NCI-H345 treated with DMSO at 0.1 percent for 48 hours (cell line): ENCODE results near the gene ACOXL.
"Not testable (repeated sequence)": the region's sequence is repeated elsewhere in the genome, so short reads cannot be mapped to it uniquely, and the experiment has no call there.

Experiments used
- DNase-seq: peaks from one replicate; lab custom pipeline; 2025; ENCODE audit not compliant: unreplicated experiment; lab: John Stamatoyannopoulos, UW

Gene ACOXL

DNA sequence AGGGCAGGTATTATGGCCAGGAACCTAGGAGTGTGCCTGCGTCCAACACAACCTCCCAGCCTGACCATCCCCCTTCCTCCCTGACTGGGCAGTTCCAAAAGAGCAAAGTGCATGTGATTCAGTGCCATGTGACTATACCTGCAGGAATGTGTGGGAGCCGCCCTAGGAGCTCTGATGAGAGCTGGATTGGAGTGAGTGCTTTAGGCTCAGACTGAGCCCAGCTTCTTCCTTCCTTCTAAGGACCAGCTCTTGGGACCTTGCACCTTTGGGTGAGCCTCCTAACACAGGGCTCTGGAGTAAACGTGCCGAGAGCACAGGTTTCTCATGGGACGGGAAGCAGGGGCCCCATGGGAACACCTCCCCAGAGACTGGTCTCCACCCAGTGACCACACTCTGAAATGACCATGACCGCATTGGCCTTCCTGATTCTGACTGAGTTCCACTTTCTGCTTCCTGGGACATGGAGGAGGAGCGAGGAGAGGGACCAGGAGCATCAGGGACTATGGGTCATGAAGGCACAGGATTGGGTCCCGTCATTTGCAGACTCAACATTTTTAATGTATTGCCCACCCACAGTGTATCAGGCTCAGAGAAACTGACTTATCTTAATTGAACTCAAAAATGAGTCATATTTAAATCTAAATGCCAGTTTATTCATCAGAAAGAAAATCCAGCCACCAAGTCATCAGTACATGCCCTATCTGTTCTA, 300.5 kb downstream of the ACOXL start:
- DNase-seq, result no peak

DNA sequence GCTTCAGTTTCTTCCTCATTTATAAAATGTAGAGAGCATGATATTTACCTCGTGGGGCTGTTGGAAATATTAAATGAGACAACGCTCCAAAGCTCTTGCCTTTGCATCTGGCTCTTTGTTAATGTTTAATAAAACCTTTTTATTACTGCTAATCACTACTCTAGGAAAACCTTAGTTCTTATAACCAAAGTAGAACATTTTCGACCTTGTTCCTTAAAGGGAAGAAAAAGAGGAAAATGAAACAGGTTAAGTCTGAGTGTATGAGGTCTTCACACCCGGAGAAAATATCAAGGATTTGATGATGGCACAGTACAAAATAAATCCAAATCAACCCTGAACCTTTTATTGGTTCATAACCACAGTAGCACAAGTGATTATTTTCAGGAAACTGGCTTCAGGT, 301.8 kb downstream of the ACOXL start:
- DNase-seq, result no peak

DNA sequence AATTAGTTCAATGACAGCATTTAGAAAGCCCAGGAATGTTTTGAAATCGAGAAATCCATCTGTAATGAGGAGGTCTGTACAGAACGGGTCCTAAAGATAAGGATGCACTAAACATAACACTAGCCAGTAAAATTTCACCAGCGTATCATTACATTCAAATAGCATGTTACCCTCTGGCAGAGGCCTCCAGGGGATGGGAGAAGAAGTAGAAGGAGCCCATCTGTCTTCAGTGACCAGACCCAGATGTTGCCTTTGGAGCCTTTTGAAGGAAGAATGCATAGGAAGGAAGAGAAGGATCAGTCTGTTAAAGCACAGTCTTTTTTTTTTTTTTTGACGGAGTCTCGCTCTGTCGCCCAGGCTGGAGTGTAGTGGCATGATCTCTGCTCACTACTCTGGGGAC, 302.2 kb downstream of the ACOXL start:
- DNase-seq, result no peak

DNA sequence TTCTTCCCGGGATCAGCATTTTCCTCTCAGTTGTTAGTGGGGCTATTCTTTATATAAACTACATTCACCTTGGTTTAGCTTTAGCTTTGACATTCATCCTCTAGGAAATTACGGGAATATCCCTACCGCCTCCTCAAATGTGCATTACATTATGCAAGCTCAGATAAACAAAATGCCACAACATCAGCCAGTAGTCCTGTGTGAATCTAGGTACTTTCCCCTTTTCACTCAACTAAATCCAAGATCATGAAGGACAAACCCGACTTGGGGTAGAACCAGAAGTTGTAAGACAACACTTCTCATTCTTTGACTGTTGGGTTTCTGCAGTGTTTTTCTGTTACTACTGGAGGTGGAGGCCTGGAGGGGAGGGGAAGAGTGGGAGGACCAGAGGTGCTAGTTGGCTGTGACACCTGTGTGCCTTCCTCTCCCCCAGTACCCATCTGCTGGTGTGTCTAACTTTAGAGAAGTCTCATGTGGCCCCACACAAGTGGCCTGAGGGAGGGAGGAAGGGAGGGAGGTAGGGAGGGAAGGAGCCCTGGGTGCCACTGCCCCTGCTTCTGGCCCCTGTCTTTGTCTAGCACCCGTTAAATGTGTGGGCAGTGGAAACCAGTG, 303.6 kb downstream of the ACOXL start:
- DNase-seq, result no peak

DNA sequence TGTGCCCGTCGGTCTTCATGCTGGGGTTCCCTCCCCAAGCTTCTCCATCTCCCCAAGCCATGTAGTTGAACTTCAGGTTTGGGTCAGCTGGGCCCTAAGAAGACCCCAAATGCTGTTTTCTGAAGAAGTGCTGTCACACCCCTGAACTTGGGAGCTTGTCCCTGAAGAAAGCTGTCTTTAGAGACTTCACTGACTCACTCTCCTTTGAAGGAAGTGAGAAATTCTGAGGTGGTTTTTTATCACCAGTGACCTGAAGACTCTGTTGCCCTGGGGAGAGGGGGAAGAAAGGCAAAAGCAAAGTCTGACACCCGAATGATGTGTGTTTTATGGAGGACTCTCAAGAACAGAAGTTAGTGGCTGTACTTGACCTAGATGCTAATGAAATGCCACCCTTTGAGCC, 304.8 kb downstream of the ACOXL start:
- no peak for DNase-seq

DNA sequence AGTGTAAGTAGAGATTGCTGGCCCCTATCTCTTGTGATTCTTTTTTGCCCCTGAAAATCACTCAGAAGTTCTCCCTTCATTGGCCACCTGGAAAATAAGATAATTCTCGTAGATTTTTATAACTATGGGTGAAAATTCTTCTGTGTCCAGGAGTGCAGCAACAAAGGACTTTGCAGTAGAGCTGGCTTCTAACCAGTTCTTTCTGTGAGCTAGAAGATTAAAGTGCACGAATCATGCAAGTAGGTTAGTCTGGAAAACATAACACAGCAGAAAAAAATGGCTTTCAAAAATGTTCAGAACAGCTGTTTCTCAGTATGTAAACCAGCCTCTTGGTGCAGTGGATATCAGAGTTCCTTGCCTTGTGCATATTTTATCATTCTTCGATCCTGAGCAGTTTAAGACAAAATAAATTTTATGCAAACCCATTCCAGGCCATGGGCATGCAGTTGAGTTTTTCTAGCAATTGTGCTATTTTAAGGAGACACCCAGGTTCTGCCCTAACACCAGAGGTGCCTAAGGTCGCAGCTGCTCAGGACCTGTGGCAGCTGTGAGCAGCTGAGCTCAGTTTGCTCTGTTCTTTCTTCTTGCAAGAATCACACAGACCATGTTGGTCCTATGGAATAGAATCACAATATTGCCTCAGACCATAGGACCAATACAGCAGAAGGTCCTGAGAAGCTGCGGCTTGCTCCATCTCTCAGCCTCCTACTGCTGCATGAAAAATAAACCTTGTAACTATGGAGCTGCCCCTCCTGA, 307.4 kb downstream of the ACOXL start:
- no peak for DNase-seq

DNA sequence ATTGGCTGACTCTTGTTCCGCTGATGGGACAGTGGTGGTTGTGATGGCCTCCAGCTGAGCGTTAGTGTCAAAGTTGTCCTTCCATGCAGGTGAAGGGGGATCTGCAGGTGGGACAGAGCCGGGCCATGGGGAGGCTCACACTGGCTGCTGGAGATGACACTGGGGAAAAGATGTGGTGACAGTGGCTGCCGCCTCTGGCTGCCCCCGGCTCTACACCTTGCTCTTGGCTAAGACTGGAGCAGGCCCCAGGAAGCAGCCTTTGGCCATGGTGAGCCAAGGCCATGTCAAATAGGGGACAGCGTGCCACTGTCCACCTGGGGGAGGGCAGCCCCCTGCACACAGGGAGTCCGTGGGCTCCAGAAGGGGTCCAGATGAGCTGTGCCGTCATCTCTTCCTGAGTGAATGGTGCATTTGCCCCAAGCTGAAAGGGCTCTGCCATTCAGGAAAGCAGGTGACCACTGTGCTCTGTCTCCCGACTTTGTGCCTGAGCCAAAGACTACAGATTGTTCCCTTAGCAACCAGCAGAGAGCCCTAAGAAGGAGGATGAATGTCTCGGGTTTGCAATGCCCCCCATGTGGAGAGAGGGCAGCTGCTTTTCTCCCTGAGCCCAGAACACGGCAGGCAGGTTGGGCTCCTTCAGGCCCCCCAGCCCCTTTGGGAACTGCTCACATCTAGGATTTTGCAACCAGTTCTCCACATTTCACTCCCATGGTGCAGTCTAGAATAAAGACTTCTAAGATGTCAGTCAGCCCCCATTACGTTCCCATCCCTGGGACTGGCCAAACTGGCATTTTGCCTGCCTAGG, 309.2 kb downstream of the ACOXL start:
- no peak for DNase-seq

DNA sequence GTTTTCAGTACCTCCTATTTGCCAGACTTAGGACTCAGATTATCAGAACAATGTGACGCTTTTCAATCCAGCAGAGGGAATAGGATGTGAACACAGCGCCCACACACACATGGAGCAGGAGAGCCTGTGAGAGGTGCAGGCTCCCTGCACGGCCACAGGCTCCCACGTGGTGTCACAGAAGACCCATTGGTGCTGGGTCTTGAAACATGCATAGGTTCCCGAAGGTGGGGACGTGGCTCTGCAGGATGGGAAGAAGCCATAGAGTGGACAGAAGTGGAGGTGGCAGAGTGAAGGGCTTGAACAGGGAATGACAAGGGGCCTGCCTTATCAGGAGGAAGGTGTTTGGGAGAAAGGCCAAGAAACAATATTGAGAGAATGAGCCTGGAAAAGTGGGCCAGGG, 309.9 kb downstream of the ACOXL start:
- no peak for DNase-seq

DNA sequence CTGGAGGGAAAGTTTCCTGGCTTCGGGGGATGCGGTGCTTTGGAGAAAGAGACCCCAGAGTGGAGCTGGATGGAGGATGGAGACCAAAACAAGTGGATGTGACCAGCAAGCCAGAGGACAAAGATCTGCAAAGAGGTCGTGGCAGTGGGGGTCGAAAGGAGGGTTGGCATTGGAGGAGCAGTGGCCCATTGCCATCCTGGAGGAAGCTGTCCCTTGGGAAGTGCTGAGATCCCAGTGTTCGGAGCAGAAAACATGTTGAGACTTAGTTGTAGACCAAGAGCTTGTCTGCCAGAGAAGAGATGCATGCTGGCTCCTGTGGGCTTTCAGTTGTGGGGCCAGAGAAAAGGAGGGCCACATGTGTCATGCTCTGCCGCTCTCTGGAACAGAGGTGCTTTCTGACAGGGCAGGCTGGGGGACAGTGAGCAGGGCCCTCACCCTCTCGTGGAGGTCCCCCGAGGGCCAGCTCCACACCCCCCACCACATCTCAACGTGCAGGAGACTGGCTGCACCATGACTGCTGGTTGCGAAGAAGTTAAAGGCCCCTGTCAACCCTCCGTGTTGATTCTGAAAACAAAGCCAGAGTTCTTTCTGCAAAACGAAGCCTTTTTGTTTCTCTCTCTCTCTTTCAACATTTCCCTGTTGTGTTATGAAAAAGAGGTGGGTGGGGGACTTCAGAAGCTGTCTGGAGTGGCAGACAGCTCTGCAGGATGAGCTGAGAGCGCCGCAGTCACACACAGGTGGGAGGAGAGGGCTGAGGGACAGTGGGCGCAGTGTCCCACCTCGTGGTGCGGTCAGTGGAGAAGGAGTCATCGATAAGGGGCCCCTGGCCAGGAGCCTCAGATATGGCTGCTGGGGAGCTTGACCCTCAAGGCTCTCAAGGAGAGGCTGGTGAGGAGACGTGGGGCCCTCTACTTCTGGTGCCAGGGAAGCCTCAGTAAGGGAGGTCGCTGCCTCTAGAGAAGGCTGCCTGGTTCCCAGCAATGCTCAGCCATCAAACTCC, 310.7 kb downstream of the ACOXL start:
- no peak for DNase-seq

DNA sequence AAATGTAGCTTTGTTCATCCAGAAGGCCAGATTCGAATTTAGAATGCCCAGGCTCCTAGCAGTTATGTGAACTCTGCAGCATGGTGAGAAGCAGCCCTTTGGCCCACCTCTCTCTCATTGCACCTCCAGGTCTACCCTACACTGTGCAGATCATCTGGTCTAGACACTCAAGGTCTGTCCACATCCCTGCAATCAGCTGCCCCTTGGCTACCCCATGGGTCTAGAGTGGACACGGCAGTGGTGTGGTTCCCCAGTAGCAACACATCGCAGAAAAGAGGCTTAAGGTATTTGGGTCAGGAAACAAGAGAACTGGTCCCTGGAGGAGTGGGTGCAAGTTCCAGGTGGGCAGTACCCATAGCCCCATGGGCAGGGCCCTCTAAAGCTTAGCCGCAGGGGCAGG, 311.7 kb downstream of the ACOXL start:
- no peak for DNase-seq

DNA sequence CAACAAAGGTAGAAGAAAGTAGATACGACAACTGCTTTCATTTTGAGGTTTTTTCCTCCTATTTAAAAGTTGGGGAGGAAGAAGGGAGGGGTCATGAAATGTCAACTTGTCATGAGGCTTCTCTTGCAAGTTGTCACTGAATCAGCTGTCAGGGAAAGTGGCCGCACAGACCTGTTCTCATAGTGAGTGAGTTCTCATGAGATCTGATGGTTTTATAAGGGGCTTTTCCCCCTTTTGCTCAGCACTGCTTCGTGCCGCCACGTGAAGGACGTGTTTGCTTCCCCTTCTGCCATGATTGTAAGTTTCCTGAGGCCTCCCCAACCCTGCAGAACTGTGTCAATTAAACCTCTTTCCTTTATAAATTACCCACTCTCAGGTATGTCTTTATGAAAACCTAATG, 312.9 kb downstream of the ACOXL start:
- not testable (repeated sequence) for DNase-seq

DNA sequence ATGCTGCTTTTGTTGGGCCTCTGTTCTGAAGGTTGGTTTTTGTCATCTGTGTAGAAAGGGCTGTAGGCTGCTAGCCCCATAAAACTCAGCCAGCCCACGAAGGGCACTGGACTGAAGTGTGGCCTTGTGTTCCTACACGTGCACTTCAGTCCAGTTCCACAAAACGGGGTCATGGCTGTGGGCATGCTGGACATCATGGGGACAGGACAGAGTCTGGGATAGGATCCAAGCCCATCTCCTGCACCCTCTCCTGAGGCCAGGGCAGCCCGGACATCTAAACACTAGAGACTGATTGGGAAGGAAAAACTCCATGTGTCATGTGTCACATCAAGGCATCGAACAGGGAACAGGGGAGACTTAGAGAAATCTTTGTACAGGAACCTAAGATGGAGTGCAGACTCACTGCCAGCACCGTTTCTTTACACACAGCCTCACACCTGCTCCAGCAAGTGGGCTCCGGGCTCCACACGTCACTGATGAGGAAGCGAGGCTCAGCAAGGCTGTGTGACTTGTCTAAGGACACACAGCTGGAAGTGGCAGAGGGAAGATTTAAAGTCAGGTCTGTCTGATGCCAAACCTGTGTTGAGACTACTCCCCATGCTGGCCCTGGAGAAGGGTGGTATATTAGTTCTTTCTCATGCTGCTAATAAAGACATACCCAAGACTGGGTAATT, 313.5 kb downstream of the ACOXL start:
- no peak for DNase-seq

DNA sequence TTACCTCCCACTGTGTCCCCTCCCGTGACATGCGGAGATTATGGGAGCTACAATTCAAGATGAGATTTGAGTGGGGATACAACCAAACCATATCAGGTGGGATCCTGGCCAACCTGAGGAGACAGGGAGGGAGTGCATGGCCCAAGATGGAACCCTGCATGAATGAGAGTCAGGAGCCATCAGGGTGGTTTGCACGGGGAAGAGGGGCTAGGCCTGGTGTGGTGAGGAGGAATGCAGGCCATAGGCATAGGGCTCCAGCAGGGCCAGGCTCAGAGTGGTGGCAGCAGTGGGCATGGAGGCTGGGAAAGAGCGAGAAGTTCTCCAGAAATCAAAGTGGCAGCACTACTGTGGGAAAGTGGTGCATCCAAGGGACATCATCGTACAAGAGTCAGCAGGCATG, 314.3 kb downstream of the ACOXL start:
- no peak for DNase-seq

DNA sequence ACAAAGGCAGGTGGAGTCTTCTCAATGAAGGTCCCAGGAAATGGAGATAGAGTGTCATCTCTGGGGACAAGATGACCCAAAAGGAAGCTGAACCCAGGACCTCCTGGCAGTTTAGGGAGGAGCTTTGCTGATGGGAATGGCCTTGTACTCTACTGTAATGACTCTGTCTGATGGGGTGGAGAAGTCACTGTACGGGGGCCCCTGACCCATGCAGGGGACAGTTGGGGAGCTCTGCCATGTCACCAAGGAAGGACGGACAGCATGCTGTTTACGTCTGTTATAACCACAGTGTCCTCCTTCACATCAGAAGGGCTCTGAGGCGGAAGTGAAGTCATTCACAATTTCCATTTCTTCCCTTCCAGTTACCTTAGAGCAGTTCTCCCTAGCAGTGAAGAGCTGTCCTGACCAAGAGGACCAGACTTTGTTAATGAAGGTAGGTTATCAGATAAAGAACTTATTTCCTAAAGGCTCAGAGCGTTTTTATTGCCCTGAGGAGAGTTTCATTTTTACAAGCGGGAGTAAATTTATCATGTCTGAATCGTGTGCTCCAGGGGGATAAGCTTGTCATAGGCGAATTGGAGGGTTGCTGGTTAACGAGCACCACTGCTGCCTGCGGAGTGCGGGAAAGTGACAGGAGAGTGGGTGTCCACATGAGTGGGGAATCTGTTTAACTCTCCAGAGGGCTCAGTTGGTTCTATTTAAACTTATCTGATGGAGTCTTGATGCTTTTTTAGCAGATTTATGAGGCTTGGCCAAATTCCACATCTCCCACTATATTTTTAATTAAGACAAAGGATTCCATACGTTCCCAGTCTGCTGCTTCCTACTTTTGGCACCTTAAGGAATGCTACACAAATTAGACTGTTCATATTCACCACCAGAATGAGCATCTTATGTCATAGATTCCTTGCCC, 316.7 kb downstream of the ACOXL start:
- no peak for DNase-seq

DNA sequence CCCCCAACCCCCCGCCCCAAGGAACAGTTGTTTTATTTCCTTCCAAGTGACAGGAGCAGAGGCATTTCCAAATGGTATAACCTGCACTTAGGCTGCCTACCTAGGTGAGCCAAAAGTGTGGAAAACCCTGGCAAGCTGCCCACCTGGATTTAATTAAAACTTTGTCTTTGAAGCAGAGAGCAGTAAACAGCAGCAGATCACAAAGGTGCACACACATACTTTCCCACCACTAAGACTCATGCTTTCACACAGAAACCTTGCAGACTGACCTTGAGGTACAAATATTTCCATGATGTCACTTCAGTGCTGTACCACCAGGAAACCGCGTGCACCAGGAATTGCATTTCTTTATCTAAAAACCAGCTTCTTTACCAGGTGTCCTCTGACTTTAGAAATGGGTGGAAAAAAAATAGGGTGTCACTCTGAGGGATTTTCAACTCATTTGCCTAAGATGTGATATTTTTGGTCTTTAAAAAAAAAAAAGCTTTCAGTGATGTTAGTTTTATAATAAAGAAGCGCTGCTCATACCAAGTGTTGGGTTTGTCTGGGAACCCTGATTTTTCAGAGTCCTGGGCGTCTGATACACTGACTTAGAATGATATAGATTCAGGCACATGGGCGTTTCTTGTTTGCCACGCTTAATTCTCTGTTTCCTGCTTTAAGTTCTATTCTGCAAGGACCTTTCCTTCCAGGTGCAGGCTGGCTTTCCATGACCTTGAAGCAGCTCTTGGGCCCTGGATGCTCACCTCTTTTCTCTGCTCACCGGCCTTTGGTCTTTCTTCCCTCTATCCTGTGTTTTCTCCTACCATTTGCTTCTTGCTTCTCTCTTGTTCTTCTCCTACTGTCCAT, 317.6 kb downstream of the ACOXL start:
- DNase-seq, result no peak

DNA sequence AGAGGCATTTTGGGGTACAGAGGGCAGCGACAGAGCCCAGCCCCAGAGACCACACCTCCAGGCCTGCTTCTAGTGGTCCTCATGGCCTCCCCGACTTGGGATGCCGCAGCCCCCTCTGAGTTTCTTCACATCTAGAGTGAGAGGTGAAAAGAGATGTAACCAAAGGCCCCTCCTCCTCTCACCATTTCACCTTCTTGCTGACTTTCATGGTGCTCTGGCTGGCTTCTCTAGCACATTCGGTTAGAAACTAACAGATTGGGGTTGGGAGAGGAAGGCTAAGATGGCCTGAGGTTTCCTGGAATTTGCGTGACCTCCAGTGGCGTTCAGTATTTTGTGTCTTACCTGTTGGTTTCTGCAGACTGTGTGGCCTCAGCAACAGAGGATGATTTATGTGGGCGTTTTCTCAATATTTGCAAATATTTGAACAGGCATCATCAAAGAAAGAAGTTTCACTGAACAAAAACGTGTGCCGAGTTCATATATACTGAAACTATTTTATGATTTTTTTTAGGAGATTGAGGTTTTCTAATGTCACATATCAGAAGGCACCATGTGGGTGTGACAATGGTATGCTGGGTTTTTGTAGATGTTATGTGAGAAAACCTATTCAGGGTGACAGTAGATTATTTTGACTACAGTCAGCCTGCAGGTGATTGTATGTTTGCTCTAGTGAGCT, 318.5 kb downstream of the ACOXL start:
- DNase-seq, result no peak

DNA sequence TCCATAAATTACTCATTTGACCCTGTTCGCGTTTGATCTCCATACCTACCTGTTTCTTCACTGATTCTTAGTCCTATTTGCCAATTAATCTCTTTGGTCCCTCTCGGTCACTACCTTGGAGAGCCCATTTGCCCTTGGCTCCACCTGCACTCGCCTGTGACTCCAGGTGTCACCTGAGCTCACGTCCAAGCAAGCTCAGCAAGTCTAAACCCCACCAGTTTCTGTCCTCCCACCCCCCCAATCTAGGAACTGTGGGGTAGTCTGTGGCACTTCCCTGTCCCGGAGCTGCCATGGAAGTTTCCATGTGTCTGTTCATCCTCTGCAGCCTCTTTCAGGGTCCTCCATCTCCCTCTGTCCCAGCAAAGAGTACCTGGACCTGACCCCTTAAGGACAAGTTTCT, 320.2 kb downstream of the ACOXL start:
- DNase-seq, result no peak
